Heart right ventricle (tissue), 16 donors: Measurements from ENCODE around the gene DNM3. TPM values are rescaled to one million over a fixed set of nuclear protein-coding genes. Genes with fewer than 3 reads are reported as not detected.
A peak's percentile ranks its signal among the peaks of the same experiment; 100 is the strongest.
"Not testable (repeated sequence)": the region's sequence is repeated elsewhere in the genome, so short reads cannot be mapped to it uniquely, and the experiment has no call there.

ENCODE experiments used
- ATAC-seq, 8 donors: fragments of 200-7000 bp; cut with Tn5 transposase; one replicate each; pipeline ENCODE4 v1.9.1; 2020; ENCODE audit warnings: mild to moderate bottlenecking in 8 of 8, moderate library complexity in 8 of 8, moderate number of reproducible peaks in 1 of 8
- DNase-seq, 2 donors: peaks; one replicate each; pipeline ENCODE4 v3.0.0-alpha.2; 2020
- H3K27ac ChIP-seq, 10 donors: fragments of 200-600 bp; sonication (generic) in 2 of 10; one replicate each; pipeline versions ENCODE4 v1.5.0 to v1.8.0; 2020 to 2022; ENCODE audit warnings: mild to moderate bottlenecking in 3 of 10
- H3K27me3 ChIP-seq, 7 donors: fragments of 200-600 bp; one replicate each; pipeline ENCODE4 v1.8.0; 2021 to 2022; ENCODE audit warnings: mild to moderate bottlenecking in 2 of 7
- H3K36me3 ChIP-seq, 9 donors: fragments of 200-600 bp; sonication (generic) in 1 of 9; one replicate each; pipeline versions ENCODE4 v1.5.0 to v1.8.0; 2020 to 2022; ENCODE audit warnings: mild to moderate bottlenecking in 2 of 9
- H3K4me1 ChIP-seq, 9 donors: fragments of 200-600 bp; sonication (generic) in 1 of 9; one replicate each; pipeline versions ENCODE4 v1.5.0 to v1.8.0; 2020 to 2022; ENCODE audit warnings: mild to moderate bottlenecking in 4 of 9
- H3K4me3 ChIP-seq, 10 donors: fragments of 200-600 bp; sonication (generic) in 2 of 10; one replicate each; pipeline versions ENCODE4 v1.5.0 to v1.8.0; 2020 to 2022; ENCODE audit warnings: mild to moderate bottlenecking in 7 of 10, moderate library complexity in 2 of 10
- H3K9me3 ChIP-seq, 11 donors: fragments of 200-600 bp in 10 of 11; sonication (generic) in 2 of 11; one replicate each; pipeline versions ENCODE4 v1.5.0 to v1.8.0; 2013 to 2022; ENCODE audit warnings: mild to moderate bottlenecking in 2 of 11, control low read depth in 1 of 11, moderate library complexity in 1 of 11
- WGBS, 2 donors: extraction: QIAGEN DNeasy Blood & Tissue Kit; methylation state at CpG; one replicate each; pipeline ENCODE4 v1.1.7; 2013; ENCODE audit warnings: inconsistent platforms in 1 of 2; 5-methylcytosine and 5-hydroxymethylcytosine counted together
- intact Hi-C, 10 donors: fragments of 100-400 bp; cut with DNase I; formaldehyde crosslinking; loops; one replicate each; pipeline versions ENCODE4 v1.11.1 to v1.14.2; 2022
- polyA plus RNA-seq, 2 donors: library from polyadenylated mRNA; stranded (reverse); fragments of 200-250 nt; gene quantifications; one replicate each; pipeline ENCODE4 v1.2.3, GENCODE V29; 2013
- total RNA-seq, 10 donors: library from RNA; stranded (reverse); fragmentation: NEBNext Ultra II Directional in 3 of 10; extraction: Animal tissue kit (Norgen Biotek cat#: 25700) in 3 of 10; gene quantifications; one replicate each; pipeline versions ENCODE4 v1.2.1 to v1.2.4, GENCODE V29; 2021 to 2023
- TF ChIP-seq, protein P1 (sequence below), 9 donors: fragments of 200-600 bp; sonication (generic) in 2 of 9; IDR thresholded peaks; one replicate each; pipeline versions ENCODE4 v1.5.0 to v1.8.0; 2021 to 2022; ENCODE audit warnings: antibody characterized with exemption in 9 of 9, mild to moderate bottlenecking in 5 of 9, moderate library complexity in 1 of 9
- donor health status: Arrhythmogenic right ventricular cardiomyopathy.
- donor health status: ischemic (EF 13 %, LVEDD 7.1; RV severe dilation, severe dysfunction).
- donor health status: healthy with polysubstance abuse.
- donor health status: DM: no; HTN: yes; CAD: no.
- donor health status: DM: no; HTN: no; CAD: no.
- donor health status: ischemic (EF 25% LVEDD 6.9; RV normal size, moderate dysfunction).
- donor health status: ischemic (EF 25% LVEDD 5.7; RV mildly dilated, moderate dysfunction).
- donor health status: healthy.
- donor health status: DM: yes; HTN: yes; CAD: no.
- donor health status: Ischemic cardiomyopathy.
- donor health status: ischemic (EF 35%, LVEDD 5.7; RV mildly dilated, moderate dysfunction).
- donor health status: nonischemic (EF 11% LVEDD 7.7; RV severe dilation, severe dysfunction).
- donor health status: DM: yes; HTN: yes; CAD: no.
- donor health status: PGD.
- donor health status: ischemic (EF 29% LVEDD 5.4; RV normal size, mild dysfunction).
- donor health status: nonischemic (EF 23%, LVEDD 6.1; RV moderate dilation, normal function).

The DNM3 gene
- total and polyA plus RNA-seq, 12 donors: 0.77 to 2.8 (median 2.2) TPM

DNA sequence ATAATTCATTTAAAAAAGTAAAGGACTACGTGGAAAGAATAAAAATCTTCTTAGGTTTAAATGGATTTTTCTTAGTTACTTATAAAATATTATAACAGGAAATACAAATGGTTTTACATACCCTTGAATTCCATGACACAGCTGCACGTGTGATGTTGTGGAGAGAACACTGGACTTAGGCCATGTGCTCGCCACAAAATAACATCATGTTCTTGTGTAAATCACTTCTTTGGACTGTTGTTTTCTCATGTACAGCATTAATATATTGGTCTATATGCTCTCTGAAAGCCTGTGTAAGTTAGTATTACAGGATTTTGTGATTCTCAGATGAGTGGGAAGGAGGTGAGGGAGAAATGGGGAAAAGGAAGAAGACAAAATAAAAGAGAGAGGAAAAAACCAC, 228.2 kb downstream of the DNM3 start:
- Histone ChIP-seq H3K27me3 (no peaks in the 10 kb centered on the region), H3K27ac (no peak overlapping the region), H3K36me3 (no peaks in the 10 kb centered on the region), H3K9me3 (no peaks in the 10 kb centered on the region), H3K4me3 (no peak overlapping the region), H3K4me1 (no peaks in the 10 kb centered on the region)
- ATAC-seq (peak in 1 of 8 donors; percentile 67), DNase-seq (no peak)
- intact Hi-C loops: no loop called here
- whole genome bisulfite sequencing, 2 donors: 66 to 71% methylated on average over 3 of the region's 3 CpGs
- TF ChIP-seq, protein P1, sequence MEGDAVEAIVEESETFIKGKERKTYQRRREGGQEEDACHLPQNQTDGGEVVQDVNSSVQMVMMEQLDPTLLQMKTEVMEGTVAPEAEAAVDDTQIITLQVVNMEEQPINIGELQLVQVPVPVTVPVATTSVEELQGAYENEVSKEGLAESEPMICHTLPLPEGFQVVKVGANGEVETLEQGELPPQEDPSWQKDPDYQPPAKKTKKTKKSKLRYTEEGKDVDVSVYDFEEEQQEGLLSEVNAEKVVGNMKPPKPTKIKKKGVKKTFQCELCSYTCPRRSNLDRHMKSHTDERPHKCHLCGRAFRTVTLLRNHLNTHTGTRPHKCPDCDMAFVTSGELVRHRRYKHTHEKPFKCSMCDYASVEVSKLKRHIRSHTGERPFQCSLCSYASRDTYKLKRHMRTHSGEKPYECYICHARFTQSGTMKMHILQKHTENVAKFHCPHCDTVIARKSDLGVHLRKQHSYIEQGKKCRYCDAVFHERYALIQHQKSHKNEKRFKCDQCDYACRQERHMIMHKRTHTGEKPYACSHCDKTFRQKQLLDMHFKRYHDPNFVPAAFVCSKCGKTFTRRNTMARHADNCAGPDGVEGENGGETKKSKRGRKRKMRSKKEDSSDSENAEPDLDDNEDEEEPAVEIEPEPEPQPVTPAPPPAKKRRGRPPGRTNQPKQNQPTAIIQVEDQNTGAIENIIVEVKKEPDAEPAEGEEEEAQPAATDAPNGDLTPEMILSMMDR (IDR thresholded peaks at IDR 0.05): no peak

DNA sequence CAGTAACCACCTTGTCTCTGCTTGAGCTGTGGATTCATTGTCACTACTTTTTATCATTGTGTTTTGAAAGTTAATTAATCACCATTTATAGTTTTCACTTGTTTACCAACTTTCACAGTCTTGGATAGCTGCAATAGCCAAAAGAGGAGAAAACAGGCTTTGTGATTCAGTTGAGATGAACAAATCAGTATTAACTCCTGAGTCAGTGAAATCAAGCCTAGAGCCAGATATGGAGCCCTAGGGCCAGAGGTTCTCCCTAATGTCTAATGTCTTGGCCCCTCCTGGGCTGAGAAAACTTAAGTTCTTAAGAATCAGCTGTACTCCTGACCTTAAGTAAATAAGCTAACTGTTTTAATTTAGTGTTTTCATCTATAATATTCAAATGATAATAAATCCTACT, 228.8 kb downstream of the DNM3 start:
- no peaks in the 10 kb centered on the region for H3K4me1 ChIP-seq
- TF ChIP-seq, protein P1 (IDR thresholded peaks at IDR 0.05): no peak
- no peaks in the 10 kb centered on the region for H3K36me3 ChIP-seq
- ATAC-seq: no peak
- DNase-seq: no peak
- H3K9me3 ChIP-seq: no peaks in the 10 kb centered on the region
- intact Hi-C loops: no loop called here
- no peak overlapping the region for H3K27ac ChIP-seq
- H3K27me3 ChIP-seq: no peaks in the 10 kb centered on the region
- H3K4me3 ChIP-seq: no peak overlapping the region

DNA sequence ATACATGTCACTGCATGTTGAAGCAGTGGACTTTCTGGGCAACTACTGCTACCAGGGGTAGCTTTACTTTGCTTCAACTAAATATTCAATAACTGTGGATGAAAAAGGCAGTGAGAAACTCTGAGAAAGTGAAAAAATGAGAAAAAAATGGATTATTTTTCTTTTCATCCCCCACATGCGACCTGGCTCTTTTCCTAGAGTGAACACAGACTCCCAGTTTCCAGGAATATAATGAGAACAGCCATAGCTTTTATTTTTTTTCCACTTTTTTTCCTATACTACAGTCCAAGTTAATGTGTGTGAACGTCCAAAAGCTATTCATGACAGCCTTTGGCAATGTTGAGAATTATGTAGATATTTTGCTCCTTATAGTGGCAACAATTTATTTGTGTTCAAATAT, 230.4 kb downstream of the DNM3 start:
- H3K9me3 ChIP-seq: no peaks in the 10 kb centered on the region
- no peaks in the 10 kb centered on the region for H3K27me3 ChIP-seq
- TF ChIP-seq, protein P1 (IDR thresholded peaks at IDR 0.05): no peak
- intact Hi-C loops: no loop called here
- H3K27ac ChIP-seq: peak overlapping the region in 1 of 10 donors; percentile 5
- no peak for DNase-seq
- no peaks in the 10 kb centered on the region for H3K36me3 ChIP-seq
- WGBS, 2 donors: 65 to 72% methylated on average over 2 of the region's 2 CpGs
- H3K4me3 ChIP-seq: no peak overlapping the region
- ATAC-seq: peak in 1 of 8 donors; percentile 24
- H3K4me1 ChIP-seq: no peaks in the 10 kb centered on the region

DNA sequence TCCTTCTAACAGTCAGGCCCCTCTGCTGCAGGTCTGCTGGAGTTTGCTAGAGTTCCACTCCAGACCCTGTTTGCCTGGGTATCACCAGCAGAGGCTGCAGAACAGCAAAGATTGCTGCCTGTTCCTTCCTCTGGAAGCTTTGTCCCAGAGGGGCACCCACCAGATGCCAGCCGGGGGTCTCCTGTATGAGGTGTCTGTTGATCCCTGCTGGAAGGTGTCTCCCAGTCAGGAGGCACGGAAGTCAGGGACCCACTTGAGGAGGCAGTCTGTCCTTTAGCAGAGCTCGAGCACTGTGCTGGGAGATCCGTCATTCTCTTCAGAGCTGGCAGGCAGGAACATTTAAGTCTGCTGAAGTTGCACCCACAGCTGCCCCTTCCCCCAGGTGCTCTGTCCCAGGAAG, 238.6 kb downstream of the DNM3 start:
- H3K9me3 ChIP-seq, DNase-seq, H3K4me1 ChIP-seq, ATAC-seq, H3K27me3 ChIP-seq, H3K4me3 ChIP-seq, H3K27ac ChIP-seq: not testable (repeated sequence)
- intact Hi-C loops: loop anchor here in 1 of 10 donors (10.0 kb wide), 1 partner anchor 325 kb away; no protein-coding TSS in a partner anchor
- H3K36me3 ChIP-seq: peaks cover 0 to 11% (median 0%) of the 10 kb centered on the region in 9 donors
- 92 to 94% methylated on average over 4 of the region's 4 CpGs for WGBS, 2 donors

DNA sequence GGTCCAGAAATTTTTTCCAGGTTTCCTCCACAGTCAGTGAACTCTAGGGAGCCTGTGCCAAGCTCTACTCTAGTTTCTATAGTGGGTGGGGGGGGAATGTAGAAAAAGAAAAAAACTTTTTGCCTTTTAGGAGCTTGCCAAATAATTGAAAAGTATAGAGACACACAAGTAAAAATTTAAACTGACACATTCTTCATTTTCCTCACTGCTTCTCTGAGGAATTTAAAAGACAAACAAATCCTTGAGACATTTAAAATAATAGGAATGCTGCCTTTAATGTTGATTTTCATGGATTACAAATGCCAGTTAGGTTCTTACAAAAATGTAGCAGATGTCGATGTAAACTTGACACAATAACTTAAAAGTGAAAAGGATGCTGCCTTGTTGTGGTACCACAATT, 241.9 kb downstream of the DNM3 start:
- H3K36me3 ChIP-seq: peaks cover 0 to 11% (median 0%) of the 10 kb centered on the region in 9 donors
- H3K9me3 ChIP-seq: no peaks in the 10 kb centered on the region
- DNase-seq: no peak
- intact Hi-C loops: loop anchor here in 1 of 10 donors (10.0 kb wide), 1 partner anchor 322 kb away; no protein-coding TSS in a partner anchor
- H3K4me1 ChIP-seq: no peaks in the 10 kb centered on the region
- TF ChIP-seq, protein P1 (IDR thresholded peaks at IDR 0.05): no peak
- WGBS, 2 donors: 91 to 92% methylated on average over 1 of the region's 1 CpG
- no peak overlapping the region for H3K27ac ChIP-seq
- H3K4me3 ChIP-seq: no peak overlapping the region
- no peak for ATAC-seq
- no peaks in the 10 kb centered on the region for H3K27me3 ChIP-seq
